GM12878 (cell line): Measurements from ENCODE around the gene FAM9C.

ENCODE experiments used
- SUZ12 ChIP-seq: fragments of 200-600 bp; sonication (generic); IDR thresholded peaks from one replicate; pipeline ENCODE4 v1.6.1; 2018; ENCODE audit warnings: antibody characterized with exemption, mild to moderate bottlenecking; ENCODE audit not compliant: unreplicated experiment
- TF ChIP-seq, protein P1 (sequence below): IDR thresholded peaks from 2 replicates; pipeline ENCODE4 v1.6.1; 2012; ENCODE audit warnings: mild to moderate bottlenecking, low read depth, low read length
- TF ChIP-seq, protein P2 (sequence below): fragments of 450-650 bp; IDR thresholded peaks from 2 replicates; pipeline ENCODE4 v1.6.1; 2018; ENCODE audit warnings: mild to moderate bottlenecking, low read depth, moderate library complexity; ENCODE audit not compliant: partially characterized antibody
- TF ChIP-seq, protein P3 (sequence below), 3 experiments: IDR thresholded peaks in 2 of 3; conservative IDR thresholded peaks in 1 of 3; 2 replicates each; pipeline ENCODE4 v1.5.1; 2011; ENCODE audit warnings: low read depth in 3 of 3, low read length in 3 of 3, mild to moderate bottlenecking in 3 of 3, control low read depth in 2 of 3, moderate library complexity in 2 of 3, inconsistent platforms in 1 of 3, mixed read lengths in 1 of 3; ENCODE audit not compliant: control insufficient read depth in 2 of 3, insufficient read depth in 1 of 3; ENCODE audit errors: extremely low read depth in 1 of 3

DNA sequence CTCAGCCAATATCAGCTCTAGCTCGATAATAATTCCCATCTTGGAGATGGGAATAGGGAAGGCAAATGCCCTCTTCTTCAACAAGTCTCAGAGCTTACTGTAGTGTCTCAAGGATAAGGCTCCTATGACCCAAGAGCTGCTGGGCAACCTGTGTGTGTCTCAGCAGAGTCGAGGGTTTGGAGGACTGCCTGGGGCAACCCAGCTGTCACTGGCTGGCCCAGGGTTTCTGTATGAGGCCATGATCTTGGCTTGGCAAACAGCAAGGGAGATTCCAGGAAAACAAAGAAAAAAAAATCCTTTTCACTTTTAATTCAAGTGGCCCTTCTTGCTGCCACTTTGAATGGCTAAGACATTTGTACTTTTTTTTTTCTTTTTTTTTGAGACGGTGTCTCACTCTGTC, 35.1 kb downstream of the FAM9C start:
- TF ChIP-seq SUZ12: no peak
- TF ChIP-seq, protein P1, sequence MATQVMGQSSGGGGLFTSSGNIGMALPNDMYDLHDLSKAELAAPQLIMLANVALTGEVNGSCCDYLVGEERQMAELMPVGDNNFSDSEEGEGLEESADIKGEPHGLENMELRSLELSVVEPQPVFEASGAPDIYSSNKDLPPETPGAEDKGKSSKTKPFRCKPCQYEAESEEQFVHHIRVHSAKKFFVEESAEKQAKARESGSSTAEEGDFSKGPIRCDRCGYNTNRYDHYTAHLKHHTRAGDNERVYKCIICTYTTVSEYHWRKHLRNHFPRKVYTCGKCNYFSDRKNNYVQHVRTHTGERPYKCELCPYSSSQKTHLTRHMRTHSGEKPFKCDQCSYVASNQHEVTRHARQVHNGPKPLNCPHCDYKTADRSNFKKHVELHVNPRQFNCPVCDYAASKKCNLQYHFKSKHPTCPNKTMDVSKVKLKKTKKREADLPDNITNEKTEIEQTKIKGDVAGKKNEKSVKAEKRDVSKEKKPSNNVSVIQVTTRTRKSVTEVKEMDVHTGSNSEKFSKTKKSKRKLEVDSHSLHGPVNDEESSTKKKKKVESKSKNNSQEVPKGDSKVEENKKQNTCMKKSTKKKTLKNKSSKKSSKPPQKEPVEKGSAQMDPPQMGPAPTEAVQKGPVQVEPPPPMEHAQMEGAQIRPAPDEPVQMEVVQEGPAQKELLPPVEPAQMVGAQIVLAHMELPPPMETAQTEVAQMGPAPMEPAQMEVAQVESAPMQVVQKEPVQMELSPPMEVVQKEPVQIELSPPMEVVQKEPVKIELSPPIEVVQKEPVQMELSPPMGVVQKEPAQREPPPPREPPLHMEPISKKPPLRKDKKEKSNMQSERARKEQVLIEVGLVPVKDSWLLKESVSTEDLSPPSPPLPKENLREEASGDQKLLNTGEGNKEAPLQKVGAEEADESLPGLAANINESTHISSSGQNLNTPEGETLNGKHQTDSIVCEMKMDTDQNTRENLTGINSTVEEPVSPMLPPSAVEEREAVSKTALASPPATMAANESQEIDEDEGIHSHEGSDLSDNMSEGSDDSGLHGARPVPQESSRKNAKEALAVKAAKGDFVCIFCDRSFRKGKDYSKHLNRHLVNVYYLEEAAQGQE: no peak
- TF ChIP-seq, protein P2, sequence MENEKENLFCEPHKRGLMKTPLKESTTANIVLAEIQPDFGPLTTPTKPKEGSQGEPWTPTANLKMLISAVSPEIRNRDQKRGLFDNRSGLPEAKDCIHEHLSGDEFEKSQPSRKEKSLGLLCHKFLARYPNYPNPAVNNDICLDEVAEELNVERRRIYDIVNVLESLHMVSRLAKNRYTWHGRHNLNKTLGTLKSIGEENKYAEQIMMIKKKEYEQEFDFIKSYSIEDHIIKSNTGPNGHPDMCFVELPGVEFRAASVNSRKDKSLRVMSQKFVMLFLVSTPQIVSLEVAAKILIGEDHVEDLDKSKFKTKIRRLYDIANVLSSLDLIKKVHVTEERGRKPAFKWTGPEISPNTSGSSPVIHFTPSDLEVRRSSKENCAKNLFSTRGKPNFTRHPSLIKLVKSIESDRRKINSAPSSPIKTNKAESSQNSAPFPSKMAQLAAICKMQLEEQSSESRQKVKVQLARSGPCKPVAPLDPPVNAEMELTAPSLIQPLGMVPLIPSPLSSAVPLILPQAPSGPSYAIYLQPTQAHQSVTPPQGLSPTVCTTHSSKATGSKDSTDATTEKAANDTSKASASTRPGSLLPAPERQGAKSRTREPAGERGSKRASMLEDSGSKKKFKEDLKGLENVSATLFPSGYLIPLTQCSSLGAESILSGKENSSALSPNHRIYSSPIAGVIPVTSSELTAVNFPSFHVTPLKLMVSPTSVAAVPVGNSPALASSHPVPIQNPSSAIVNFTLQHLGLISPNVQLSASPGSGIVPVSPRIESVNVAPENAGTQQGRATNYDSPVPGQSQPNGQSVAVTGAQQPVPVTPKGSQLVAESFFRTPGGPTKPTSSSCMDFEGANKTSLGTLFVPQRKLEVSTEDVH: no peak
- TF ChIP-seq, protein P3, sequence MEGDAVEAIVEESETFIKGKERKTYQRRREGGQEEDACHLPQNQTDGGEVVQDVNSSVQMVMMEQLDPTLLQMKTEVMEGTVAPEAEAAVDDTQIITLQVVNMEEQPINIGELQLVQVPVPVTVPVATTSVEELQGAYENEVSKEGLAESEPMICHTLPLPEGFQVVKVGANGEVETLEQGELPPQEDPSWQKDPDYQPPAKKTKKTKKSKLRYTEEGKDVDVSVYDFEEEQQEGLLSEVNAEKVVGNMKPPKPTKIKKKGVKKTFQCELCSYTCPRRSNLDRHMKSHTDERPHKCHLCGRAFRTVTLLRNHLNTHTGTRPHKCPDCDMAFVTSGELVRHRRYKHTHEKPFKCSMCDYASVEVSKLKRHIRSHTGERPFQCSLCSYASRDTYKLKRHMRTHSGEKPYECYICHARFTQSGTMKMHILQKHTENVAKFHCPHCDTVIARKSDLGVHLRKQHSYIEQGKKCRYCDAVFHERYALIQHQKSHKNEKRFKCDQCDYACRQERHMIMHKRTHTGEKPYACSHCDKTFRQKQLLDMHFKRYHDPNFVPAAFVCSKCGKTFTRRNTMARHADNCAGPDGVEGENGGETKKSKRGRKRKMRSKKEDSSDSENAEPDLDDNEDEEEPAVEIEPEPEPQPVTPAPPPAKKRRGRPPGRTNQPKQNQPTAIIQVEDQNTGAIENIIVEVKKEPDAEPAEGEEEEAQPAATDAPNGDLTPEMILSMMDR (IDR thresholded peaks at IDR 0.05 in 2 of 3, conservative IDR thresholded peaks at IDR 0.05 in 1 of 3; ENCODE audit: control insufficient read depth in 2 of 3, extremely low read depth in 1 of 3, insufficient read depth in 1 of 3, low read depth in 3 of 3, low read length in 3 of 3): no peak
